ENCODE results near the gene BSN.
A peak's percentile ranks its signal among the peaks of the same experiment; 100 is the strongest.

BSN gene

DNA sequence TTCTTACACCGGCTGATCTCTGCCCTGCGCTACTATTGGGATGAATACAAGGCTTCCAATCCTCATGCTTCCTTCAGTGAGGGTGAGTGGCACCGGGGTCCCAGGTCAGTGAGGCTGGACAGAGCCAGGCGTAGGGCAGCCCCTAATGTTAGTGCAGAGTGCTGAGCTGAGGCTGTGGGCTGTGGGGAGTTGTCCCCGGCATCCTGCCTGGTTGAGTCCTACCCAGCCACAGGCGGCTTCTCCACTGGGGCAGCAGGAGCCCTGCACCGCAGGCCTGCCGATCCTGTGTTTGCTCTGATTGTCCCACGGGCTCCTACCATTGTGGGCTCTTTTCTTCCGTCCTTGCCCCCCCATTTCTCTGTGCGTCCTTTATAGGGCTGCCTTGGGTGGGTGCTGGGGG lies 148.4 kb downstream of the BSN start:
- Histone ChIP-seq H3K27ac (ENCODE audit: low read depth, low read length, poor library complexity, severe bottlenecking) (no peak overlapping the region), H3K27me3 (ENCODE audit: insufficient read depth, low read length) (no peaks in the 10 kb centered on the region), H3K9ac (ENCODE audit: low read length) (no peak overlapping the region), H3K4me3 (ENCODE audit: low read depth, low read length, poor library complexity, severe bottlenecking) (no peak overlapping the region), H4K20me1 (ENCODE audit: insufficient read depth, low read length) (no peaks in the 10 kb centered on the region), H2AFZ (ENCODE audit: low read length) (no peak overlapping the region), H3K4me2 (ENCODE audit: low read length) (no peak overlapping the region), H3F3A (ENCODE audit: insufficient read depth, low read length) (no peaks in the 10 kb centered on the region), H3K79me2 (ENCODE audit: insufficient read depth, low read length) (no peaks in the 10 kb centered on the region), H3K9me3 (ENCODE audit: low read length) (no peaks in the 10 kb centered on the region), H3K4me1 (ENCODE audit: insufficient read depth, low read length, severe bottlenecking) (no peaks in the 10 kb centered on the region), H3K9me2 (ENCODE audit: low read depth, low read length) (no peaks in the 10 kb centered on the region), H3K36me3 (ENCODE audit: insufficient read depth, low read length) (peaks cover 21% of the 10 kb centered on the region; the same call in 1 of the 2 replicates)
- TF ChIP-seq, protein P1, sequence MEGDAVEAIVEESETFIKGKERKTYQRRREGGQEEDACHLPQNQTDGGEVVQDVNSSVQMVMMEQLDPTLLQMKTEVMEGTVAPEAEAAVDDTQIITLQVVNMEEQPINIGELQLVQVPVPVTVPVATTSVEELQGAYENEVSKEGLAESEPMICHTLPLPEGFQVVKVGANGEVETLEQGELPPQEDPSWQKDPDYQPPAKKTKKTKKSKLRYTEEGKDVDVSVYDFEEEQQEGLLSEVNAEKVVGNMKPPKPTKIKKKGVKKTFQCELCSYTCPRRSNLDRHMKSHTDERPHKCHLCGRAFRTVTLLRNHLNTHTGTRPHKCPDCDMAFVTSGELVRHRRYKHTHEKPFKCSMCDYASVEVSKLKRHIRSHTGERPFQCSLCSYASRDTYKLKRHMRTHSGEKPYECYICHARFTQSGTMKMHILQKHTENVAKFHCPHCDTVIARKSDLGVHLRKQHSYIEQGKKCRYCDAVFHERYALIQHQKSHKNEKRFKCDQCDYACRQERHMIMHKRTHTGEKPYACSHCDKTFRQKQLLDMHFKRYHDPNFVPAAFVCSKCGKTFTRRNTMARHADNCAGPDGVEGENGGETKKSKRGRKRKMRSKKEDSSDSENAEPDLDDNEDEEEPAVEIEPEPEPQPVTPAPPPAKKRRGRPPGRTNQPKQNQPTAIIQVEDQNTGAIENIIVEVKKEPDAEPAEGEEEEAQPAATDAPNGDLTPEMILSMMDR (IDR thresholded peaks at IDR 0.05; ENCODE audit: low read length), result no peak
- TF ChIP-seq EZH2 (IDR thresholded peaks at IDR 0.05; ENCODE audit: borderline replicate concordance, low read length), result no peak

DNA sequence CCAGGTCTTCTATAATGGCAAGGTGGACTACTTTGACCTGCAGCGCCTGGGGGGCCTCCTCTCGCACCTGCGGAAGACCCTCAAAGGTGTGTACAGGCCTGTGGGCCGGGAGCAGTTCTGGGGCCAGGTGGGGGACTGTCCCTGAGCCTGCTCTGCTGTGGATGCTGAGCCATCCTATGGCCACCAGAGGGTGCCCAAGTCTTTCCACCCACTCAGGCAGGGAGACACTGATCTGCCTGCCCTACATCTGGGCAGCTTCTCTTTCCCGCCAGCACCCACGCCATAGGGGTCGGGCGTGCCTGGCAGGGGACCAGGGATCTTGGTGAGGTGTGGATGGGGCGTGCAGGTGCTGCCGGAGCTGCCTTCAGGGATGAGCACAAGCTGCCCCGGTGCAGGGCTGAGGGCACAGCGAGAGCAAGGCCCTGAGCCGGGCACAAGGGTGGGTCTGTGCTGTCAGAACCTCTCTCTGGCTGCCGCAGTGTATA lies 149.2 kb downstream of the BSN start:
- Histone ChIP-seq H3K79me2 (ENCODE audit: insufficient read depth, low read length) (no peaks in the 10 kb centered on the region), H3K9ac (ENCODE audit: low read length) (no peak overlapping the region), H3F3A (ENCODE audit: insufficient read depth, low read length) (no peaks in the 10 kb centered on the region), H3K27ac (ENCODE audit: low read depth, low read length, poor library complexity, severe bottlenecking) (no peak overlapping the region), H3K4me3 (ENCODE audit: low read depth, low read length, poor library complexity, severe bottlenecking) (no peak overlapping the region), H3K4me2 (ENCODE audit: low read length) (no peak overlapping the region), H3K9me2 (ENCODE audit: low read depth, low read length) (no peaks in the 10 kb centered on the region), H3K9me3 (ENCODE audit: low read length) (no peaks in the 10 kb centered on the region), H2AFZ (ENCODE audit: low read length) (no peak overlapping the region), H3K27me3 (ENCODE audit: insufficient read depth, low read length) (no peaks in the 10 kb centered on the region), H4K20me1 (ENCODE audit: insufficient read depth, low read length) (no peaks in the 10 kb centered on the region), H3K36me3 (ENCODE audit: insufficient read depth, low read length) (peaks cover 21% of the 10 kb centered on the region; the same call in 1 of the 2 replicates), H3K4me1 (ENCODE audit: insufficient read depth, low read length, severe bottlenecking) (no peaks in the 10 kb centered on the region)
- no peak for TF ChIP-seq EZH2 (IDR thresholded peaks at IDR 0.05; ENCODE audit: borderline replicate concordance, low read length)
- TF ChIP-seq, protein P1 (IDR thresholded peaks at IDR 0.05; ENCODE audit: low read length), result peak; percentile 77

DNA sequence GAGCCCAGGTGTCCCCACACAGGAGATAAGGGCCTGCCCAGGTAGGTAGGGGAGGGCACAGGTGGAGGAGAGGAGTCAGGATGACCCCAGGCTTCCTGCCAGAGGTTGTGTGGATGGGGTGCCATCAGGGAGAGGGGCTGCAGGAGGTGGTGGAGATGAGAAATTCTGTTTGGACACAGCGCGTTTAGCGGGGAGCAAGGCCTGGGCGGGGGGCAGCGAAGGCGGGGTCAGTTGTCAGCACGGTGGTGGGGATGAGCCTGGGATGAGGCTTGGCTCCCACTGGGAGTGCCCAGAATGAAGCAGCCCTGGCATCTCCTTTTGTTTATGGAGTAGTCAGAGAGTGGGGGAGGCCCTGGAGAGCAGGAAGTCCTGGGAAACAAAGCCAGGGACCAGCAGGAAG lies 149.7 kb downstream of the BSN start:
- no peak overlapping the region for H3K4me3 ChIP-seq (ENCODE audit: low read depth, low read length, poor library complexity, severe bottlenecking)
- no peak overlapping the region for H3K4me2 ChIP-seq (ENCODE audit: low read length)
- TF ChIP-seq, protein P1 (IDR thresholded peaks at IDR 0.05; ENCODE audit: low read length), result no peak
- no peak for TF ChIP-seq EZH2 (IDR thresholded peaks at IDR 0.05; ENCODE audit: borderline replicate concordance, low read length)
- no peak overlapping the region for H2AFZ ChIP-seq (ENCODE audit: low read length)
- H3K9me3 ChIP-seq (ENCODE audit: low read length), result no peaks in the 10 kb centered on the region
- H3K27me3 ChIP-seq (ENCODE audit: insufficient read depth, low read length), result no peaks in the 10 kb centered on the region
- no peaks in the 10 kb centered on the region for H3K79me2 ChIP-seq (ENCODE audit: insufficient read depth, low read length)
- no peaks in the 10 kb centered on the region for H3F3A ChIP-seq (ENCODE audit: insufficient read depth, low read length)
- no peaks in the 10 kb centered on the region for H4K20me1 ChIP-seq (ENCODE audit: insufficient read depth, low read length)
- no peak overlapping the region for H3K9ac ChIP-seq (ENCODE audit: low read length)
- H3K4me1 ChIP-seq (ENCODE audit: insufficient read depth, low read length, severe bottlenecking), result no peaks in the 10 kb centered on the region
- H3K36me3 ChIP-seq (ENCODE audit: insufficient read depth, low read length), result peaks cover 21% of the 10 kb centered on the region; the same call in 1 of the 2 replicates
- H3K9me2 ChIP-seq (ENCODE audit: low read depth, low read length), result no peaks in the 10 kb centered on the region
- H3K27ac ChIP-seq (ENCODE audit: low read depth, low read length, poor library complexity, severe bottlenecking), result no peak overlapping the region

All from OCI-LY1 (cell line).